IMR-90 (cell line): ENCODE results near the gene ESRRG. TPM values are rescaled to one million over a fixed set of nuclear protein-coding genes. Genes with fewer than 3 reads are reported as not detected.

Experiments
- ATAC-seq: fragments of 200-7000 bp; cut with Tn5 transposase; 2 replicates; pipeline ENCODE4 v1.9.1; 2020; ENCODE audit warnings: low read depth, mild to moderate bottlenecking, moderate library complexity
- BruUV-seq: library from RNA; stranded (reverse); fragments of 400-500 nt; replicated peaks from 2 replicates; lab custom pipeline; 2021; lab: Mats Ljungman, UMichigan
- CTCF ChIA-PET: fragments of 300-600 bp; formaldehyde crosslinking; extraction: SDS; loops from one replicate; lab custom pipeline; 2021; ENCODE audit warnings: antibody characterized with exemption; lab: Yijun Ruan, JAX
- POLR2A ChIA-PET: fragments of 300-600 bp; sonication (Branson Sonifier 250); formaldehyde crosslinking; loops from one replicate; lab custom pipeline; 2022; ENCODE audit warnings: antibody characterized with exemption; ENCODE audit not compliant: unreplicated experiment; lab: Charles Lee
- DNase-seq: peaks from one replicate; pipeline ENCODE4 v3.0.0; 2013
- H2AFZ ChIP-seq: replicated peaks from 2 replicates; pipeline ENCODE3; 2013; ENCODE audit warnings: low read length, mild to moderate bottlenecking; ENCODE audit not compliant: poor library complexity
- H2AK5ac ChIP-seq: 2 replicates; pipeline ENCODE4 v1.6.1; 2013; ENCODE audit warnings: low read depth, low read length, inconsistent platforms
- H2AK9ac ChIP-seq: replicated peaks from 2 replicates; pipeline ENCODE3; 2013; ENCODE audit warnings: mild to moderate bottlenecking, low read depth, low read length, moderate library complexity; ENCODE audit not compliant: poor library complexity
- H2BK120ac ChIP-seq: 2 replicates; pipeline ENCODE4 v1.6.1; 2013; ENCODE audit warnings: low read depth, low read length, inconsistent platforms
- H2BK15ac ChIP-seq: 3 replicates; pipeline ENCODE4 v1.6.1; 2013; ENCODE audit warnings: low read depth, low read length, inconsistent platforms
- H2BK20ac ChIP-seq: 2 replicates; pipeline ENCODE4 v1.6.1; 2013; ENCODE audit warnings: low read depth, mild to moderate bottlenecking, inconsistent platforms, low read length, moderate library complexity
- H2BK5ac ChIP-seq: 2 replicates; pipeline ENCODE4 v1.6.1; 2013; ENCODE audit warnings: mild to moderate bottlenecking, low read depth, low read length, inconsistent platforms; ENCODE audit not compliant: poor library complexity, severe bottlenecking
- H3K14ac ChIP-seq: replicated peaks from 2 replicates; pipeline ENCODE4 v1.6.1; 2013; ENCODE audit warnings: low read depth, low read length, inconsistent platforms
- H3K18ac ChIP-seq: 2 replicates; pipeline ENCODE4 v1.6.1; 2013; ENCODE audit warnings: low read depth, low read length, control low read depth
- H3K23ac ChIP-seq: 2 replicates; pipeline ENCODE4 v1.6.1; 2013; ENCODE audit warnings: low read depth, low read length, inconsistent platforms
- H3K27ac ChIP-seq: 2 replicates; pipeline ENCODE4 v1.5.1; 2013; ENCODE audit warnings: mild to moderate bottlenecking, control low read depth, low read length; ENCODE audit not compliant: insufficient read depth
- H3K27me3 ChIP-seq: 2 replicates; pipeline ENCODE4 v1.6.1; 2013; ENCODE audit warnings: low read length; ENCODE audit not compliant: control insufficient read depth, insufficient read depth
- H3K36me3 ChIP-seq: 2 replicates; pipeline ENCODE4 v1.6.1; 2013; ENCODE audit warnings: low read length, mixed read lengths; ENCODE audit not compliant: control insufficient read depth, insufficient read depth
- H3K4ac ChIP-seq: 2 replicates; pipeline ENCODE4 v1.6.1; 2013; ENCODE audit warnings: low read depth, low read length, inconsistent platforms
- H3K4me1 ChIP-seq: 2 replicates; pipeline ENCODE4 v1.6.1; 2013; ENCODE audit warnings: low read length, mixed read lengths; ENCODE audit not compliant: control insufficient read depth, insufficient read depth
- H3K4me2 ChIP-seq: 2 replicates; pipeline ENCODE4 v1.6.1; 2013; ENCODE audit warnings: low read depth, mild to moderate bottlenecking, control low read depth, low read length, moderate library complexity
- H3K4me3 ChIP-seq: 2 replicates; pipeline ENCODE4 v1.5.1; 2013; ENCODE audit warnings: low read depth, mild to moderate bottlenecking, control low read depth, low read length, moderate library complexity; ENCODE audit not compliant: insufficient read depth
- H3K56ac ChIP-seq: 2 replicates; pipeline ENCODE4 v1.6.1; 2013; ENCODE audit warnings: low read length, inconsistent platforms; ENCODE audit not compliant: insufficient read depth; ENCODE audit errors: extremely low read depth
- H3K79me1 ChIP-seq, 2 experiments: 2 replicates each; pipeline ENCODE4 v1.6.1; 2013; ENCODE audit warnings: low read length in 2 of 2, inconsistent platforms in 1 of 2, low read depth in 1 of 2
- H3K9ac ChIP-seq: 2 replicates; pipeline ENCODE4 v1.6.1; 2013; ENCODE audit warnings: low read depth, low read length, control low read depth
- H3K9me1 ChIP-seq: 2 replicates; pipeline ENCODE4 v1.6.1; 2013; ENCODE audit warnings: low read length, inconsistent platforms; ENCODE audit not compliant: insufficient read depth
- H3K9me3 ChIP-seq: 2 replicates; pipeline ENCODE4 v1.6.1; 2013; ENCODE audit warnings: low read length; ENCODE audit not compliant: control insufficient read depth, insufficient read depth
- H4K20me1 ChIP-seq: 2 replicates; pipeline ENCODE4 v1.6.1; 2013; ENCODE audit warnings: low read length, inconsistent platforms; ENCODE audit not compliant: insufficient read depth
- H4K5ac ChIP-seq: 2 replicates; pipeline ENCODE4 v1.6.1; 2013; ENCODE audit warnings: mild to moderate bottlenecking, low read depth, low read length, control low read depth
- H4K8ac ChIP-seq, 2 experiments: 2 replicates each; pipeline ENCODE4 v1.6.1; 2013; ENCODE audit warnings: low read depth in 2 of 2, low read length in 2 of 2, control low read depth in 1 of 2, inconsistent platforms in 1 of 2
- H4K91ac ChIP-seq: 2 replicates; pipeline ENCODE4 v1.6.1; 2013; ENCODE audit warnings: low read depth, low read length, inconsistent platforms; ENCODE audit not compliant: insufficient read depth
- FOS ChIP-seq: fragments of 150-350 bp; IDR thresholded peaks from 2 replicates; pipeline ENCODE4 v1.6.1; 2016; ENCODE audit warnings: low read depth, low read length
- NFE2L2 ChIP-seq: fragments of 150-350 bp; IDR thresholded peaks from 2 replicates; pipeline ENCODE4 v1.6.1; 2016; ENCODE audit warnings: low read depth, mild to moderate bottlenecking, low read length
- WGBS, 2 experiments: methylation state at CpG; one replicate each; pipeline versions ENCODE4 v1.1.5 to v1.1.7; 2013; ENCODE audit warnings: missing lambda C conversion rate in 2 of 2; ENCODE audit not compliant: insufficient read length in 1 of 2; ENCODE audit errors: extremely low coverage in 2 of 2; 5-methylcytosine and 5-hydroxymethylcytosine counted together
- dilution Hi-C: fragments of 300-500 bp; cut with HindIII; formaldehyde crosslinking; loops from one replicate; pipeline ENCODE4 v1.14.3; 2018; ENCODE audit warnings: low sequenced_read_pairs; ENCODE audit not compliant: unreplicated experiment
- in situ Hi-C: fragments of 300-500 bp; cut with MboI; formaldehyde crosslinking; loops from 3 replicates; pipeline ENCODE4 v1.14.3; 2019; ENCODE audit warnings: low sequenced_read_pairs, inconsistent platforms, mixed read lengths
- intact Hi-C: fragments of 100-400 bp; cut with micrococcal nuclease; formaldehyde crosslinking; loops from 2 replicates; pipeline ENCODE4 v1.10.0; 2022
- polyA plus RNA-seq, 3 experiments: library from polyadenylated mRNA; depleted of rRNA; stranded (reverse); fragments of >200 nt; gene quantifications; 2 replicates each; pipeline ENCODE4 v1.2.3, GENCODE V29; 2012; ENCODE audit warnings: low replicate concordance in 1 of 3
- total RNA-seq: library from RNA; depleted of rRNA; stranded (reverse); fragments of >200 nt; gene quantifications from 2 replicates; pipeline ENCODE4 v1.2.3, GENCODE V29; 2012

ESRRG gene
- total and polyA plus RNA-seq, 2 of the 4 experiments (the other 2 are of a cell fraction): 0.17 to 0.54 TPM

DNA sequence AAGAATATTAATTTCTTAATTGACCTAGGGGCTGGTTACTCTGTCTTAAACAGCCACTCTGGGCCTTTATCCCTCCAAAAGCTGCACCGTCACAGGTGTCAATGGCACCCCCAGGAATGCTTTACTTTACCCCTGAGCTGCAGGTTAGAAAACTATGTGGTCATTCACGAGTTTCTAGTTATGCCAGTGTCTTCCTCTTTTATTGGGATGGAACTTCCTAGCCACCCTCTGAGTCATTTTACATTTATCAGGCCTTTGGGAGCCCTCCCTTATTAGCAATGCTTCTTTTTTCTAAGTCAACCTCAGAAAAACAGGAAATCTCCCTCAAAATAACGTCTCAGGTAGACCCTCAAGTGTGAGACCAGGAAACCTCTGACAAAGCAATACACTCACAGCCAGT, 240.6 kb downstream of the ESRRG start:
- H2AK5ac ChIP-seq: no peak overlapping the region
- H3K14ac ChIP-seq: no peak overlapping the region
- H2BK20ac ChIP-seq: no peak overlapping the region
- H4K8ac ChIP-seq: no peak overlapping the region
- H4K5ac ChIP-seq: no peak overlapping the region
- H3K27me3 ChIP-seq: no peaks in the 10 kb centered on the region
- in situ Hi-C loops: no loop called here
- H3K4me2 ChIP-seq: no peak overlapping the region
- POLR2A ChIA-PET: no interaction called here
- H3K27ac ChIP-seq: no peak overlapping the region
- no peak overlapping the region for H2AFZ ChIP-seq
- dilution Hi-C loops: no loop called here
- H3K56ac ChIP-seq: no peak overlapping the region
- DNase-seq (no peak), ATAC-seq (no peak)
- WGBS, 2 experiments: no CpG with 5 or more reads among the region's 3 CpGs
- no peak overlapping the region for H3K18ac ChIP-seq
- H3K36me3 ChIP-seq: no peaks in the 10 kb centered on the region
- H4K20me1 ChIP-seq: no peaks in the 10 kb centered on the region
- no peak overlapping the region for H2AK9ac ChIP-seq
- BruUV-seq: no TSS peak
- no peaks in the 10 kb centered on the region for H3K9me1 ChIP-seq
- no peak overlapping the region for H3K23ac ChIP-seq
- no peaks in the 10 kb centered on the region for H3K79me1 ChIP-seq
- H3K4me1 ChIP-seq: no peaks in the 10 kb centered on the region
- no peak overlapping the region for H3K9ac ChIP-seq
- no peak overlapping the region for H4K91ac ChIP-seq
- H3K4me3 ChIP-seq: no peak overlapping the region
- no peak overlapping the region for H2BK120ac ChIP-seq
- H2BK15ac ChIP-seq: no peak overlapping the region
- intact Hi-C loops: no loop called here
- TF ChIP-seq NFE2L2 (no peak), FOS (no peak)
- no peak overlapping the region for H3K4ac ChIP-seq
- no peaks in the 10 kb centered on the region for H3K9me3 ChIP-seq
- CTCF ChIA-PET: no interaction called here
- no peak overlapping the region for H2BK5ac ChIP-seq
